Peyer's patch (tissue), 4 donors: ENCODE measurements around the gene IL3RA. TPM values are rescaled to one million over a fixed set of nuclear protein-coding genes. Genes with fewer than 3 reads are reported as not detected.

Experiments
- DNase-seq, 3 donors: peaks; one replicate each; pipeline ENCODE4 v3.0.0-alpha.2; 2017 to 2019
- H3K27ac ChIP-seq, 4 donors: fragments of 200-600 bp; sonication (generic); one replicate each; pipeline ENCODE4 v1.5.1; 2016 to 2019
- H3K27me3 ChIP-seq, 2 donors: fragments of 200-600 bp; sonication (generic); one replicate each; pipeline ENCODE4 v1.5.1; 2019
- H3K36me3 ChIP-seq, 3 donors: fragments of 200-600 bp; sonication (generic); one replicate each; pipeline ENCODE4 v1.5.1; 2016 to 2019
- H3K4me1 ChIP-seq, 4 donors: fragments of 200-600 bp; sonication (generic); one replicate each; pipeline ENCODE4 v1.5.1; 2016 to 2019
- H3K4me3 ChIP-seq, 4 donors: fragments of 200-600 bp; sonication (generic); 1 replicate in 3 of 4; 2 replicates in 1 of 4; pipeline ENCODE4 v1.5.1; 2016 to 2019; ENCODE audit warnings: mild to moderate bottlenecking in 1 of 4
- H3K9me3 ChIP-seq, 4 donors: fragments of 200-600 bp; sonication (generic); one replicate each; pipeline ENCODE4 v1.5.1; 2016 to 2019; ENCODE audit warnings: mild to moderate bottlenecking in 1 of 4
- POLR2A ChIP-seq, 2 donors: fragments of 450-650 bp; IDR thresholded peaks; one replicate each; pipeline ENCODE4 v1.5.1; 2017; ENCODE audit warnings: antibody characterized with exemption in 2 of 2, mild to moderate bottlenecking in 2 of 2, moderate library complexity in 2 of 2
- total RNA-seq, 4 donors: library from RNA; depleted of rRNA; stranded (reverse); fragments of >200 nt; gene quantifications; one replicate each; pipeline ENCODE4 v1.1.0, GENCODE V29; 2016
- TF ChIP-seq, protein P1 (sequence below), 6 experiments: fragments of 450-650 bp in 4 of 6; fragments of 200-600 bp in 2 of 6; sonication (generic) in 1 of 6; IDR thresholded peaks; one replicate each; pipeline ENCODE4 v1.5.1; 2017 to 2019; ENCODE audit warnings: antibody characterized with exemption in 6 of 6, mild to moderate bottlenecking in 3 of 6, moderate library complexity in 1 of 6

The IL3RA gene
- total RNA-seq, 4 donors from 2014 or later, result 0.88 to 2.4 (median 1.6) TPM

DNA sequence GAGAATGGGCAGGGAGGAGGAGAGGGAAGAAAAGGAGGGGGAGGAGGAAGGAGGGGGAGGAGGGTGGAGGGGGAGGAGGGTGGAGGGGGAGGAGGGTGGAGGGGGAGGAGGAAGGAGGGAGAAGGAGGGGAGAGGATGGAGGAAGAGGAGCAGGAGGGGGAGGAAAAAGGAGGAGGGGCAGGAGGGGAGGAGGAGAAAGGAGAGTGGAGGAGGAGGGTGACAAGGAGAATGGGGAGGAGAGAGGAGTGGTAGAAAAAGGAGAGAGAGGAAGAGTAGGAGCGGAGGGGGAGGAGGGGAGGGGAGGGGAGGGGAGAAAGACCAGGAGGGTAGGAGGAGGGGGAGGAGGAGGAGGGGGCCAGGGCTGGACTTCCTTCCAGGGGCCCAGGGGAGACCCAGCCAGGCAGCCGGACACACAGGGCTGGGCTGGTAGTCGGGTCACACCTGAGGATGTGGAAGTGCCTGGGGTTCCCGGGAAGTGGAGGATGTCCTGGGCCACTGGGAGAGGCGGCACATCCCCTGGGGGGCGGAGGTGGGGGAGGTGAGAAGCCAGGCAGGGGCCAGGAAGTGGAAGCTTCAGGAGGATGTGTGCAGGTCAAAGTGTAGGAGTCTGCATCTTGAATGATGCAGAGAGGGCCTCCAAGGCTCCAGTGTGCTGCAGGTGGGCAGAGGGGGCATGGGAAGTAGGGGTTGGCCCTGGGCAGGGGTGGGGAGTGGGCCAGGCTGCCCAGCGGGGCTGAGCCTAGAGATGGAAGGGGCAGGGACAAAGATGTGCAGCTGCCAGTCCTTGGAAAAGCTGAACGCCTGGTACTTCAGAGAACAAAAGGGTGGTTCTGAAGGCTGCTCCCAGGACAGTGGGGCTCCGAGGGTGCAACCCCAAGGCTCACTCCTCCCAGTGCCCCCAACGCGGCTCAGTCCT is 18.8 kb downstream of the IL3RA start:
- H3K4me3 ChIP-seq, result no peak overlapping the region
- H3K27me3 ChIP-seq, result no peaks in the 10 kb centered on the region
- no peak for DNase-seq
- H3K36me3 ChIP-seq, result peaks cover 0 to 8% (median 0%) of the 10 kb centered on the region in 3 donors
- H3K27ac ChIP-seq, result no peak overlapping the region
- peaks cover 0 to 8% (median 4%) of the 10 kb centered on the region in 4 donors for H3K9me3 ChIP-seq
- no peaks in the 10 kb centered on the region for H3K4me1 ChIP-seq
- TF ChIP-seq, protein P1, sequence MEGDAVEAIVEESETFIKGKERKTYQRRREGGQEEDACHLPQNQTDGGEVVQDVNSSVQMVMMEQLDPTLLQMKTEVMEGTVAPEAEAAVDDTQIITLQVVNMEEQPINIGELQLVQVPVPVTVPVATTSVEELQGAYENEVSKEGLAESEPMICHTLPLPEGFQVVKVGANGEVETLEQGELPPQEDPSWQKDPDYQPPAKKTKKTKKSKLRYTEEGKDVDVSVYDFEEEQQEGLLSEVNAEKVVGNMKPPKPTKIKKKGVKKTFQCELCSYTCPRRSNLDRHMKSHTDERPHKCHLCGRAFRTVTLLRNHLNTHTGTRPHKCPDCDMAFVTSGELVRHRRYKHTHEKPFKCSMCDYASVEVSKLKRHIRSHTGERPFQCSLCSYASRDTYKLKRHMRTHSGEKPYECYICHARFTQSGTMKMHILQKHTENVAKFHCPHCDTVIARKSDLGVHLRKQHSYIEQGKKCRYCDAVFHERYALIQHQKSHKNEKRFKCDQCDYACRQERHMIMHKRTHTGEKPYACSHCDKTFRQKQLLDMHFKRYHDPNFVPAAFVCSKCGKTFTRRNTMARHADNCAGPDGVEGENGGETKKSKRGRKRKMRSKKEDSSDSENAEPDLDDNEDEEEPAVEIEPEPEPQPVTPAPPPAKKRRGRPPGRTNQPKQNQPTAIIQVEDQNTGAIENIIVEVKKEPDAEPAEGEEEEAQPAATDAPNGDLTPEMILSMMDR (IDR thresholded peaks at IDR 0.05), result no peak
- no peak for TF ChIP-seq POLR2A (IDR thresholded peaks at IDR 0.05)

DNA sequence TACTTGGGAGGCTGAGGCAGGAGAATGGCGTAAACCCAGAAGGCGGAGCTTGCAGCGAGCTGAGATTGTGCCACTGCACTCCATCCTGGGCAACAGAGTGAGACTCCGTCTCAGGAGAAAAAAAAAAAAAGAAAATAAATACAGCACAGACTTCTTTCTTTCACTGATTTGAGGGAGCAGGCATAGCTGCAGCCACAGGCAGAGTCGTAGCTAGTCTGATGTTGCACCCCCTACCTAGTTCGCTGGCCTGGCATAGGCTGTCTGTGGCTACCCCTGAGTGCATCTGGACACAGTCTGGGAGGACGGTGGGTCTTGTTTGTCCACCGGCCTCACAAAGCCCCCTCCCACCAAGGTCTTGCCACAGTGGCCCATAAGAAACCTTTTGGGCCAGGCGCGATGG is 21.4 kb downstream of the IL3RA start:
- H3K4me1 ChIP-seq, result no peaks in the 10 kb centered on the region
- peaks cover 0 to 8% (median 4%) of the 10 kb centered on the region in 4 donors for H3K9me3 ChIP-seq
- H3K4me3 ChIP-seq, result no peak overlapping the region
- DNase-seq, result no peak
- H3K36me3 ChIP-seq, result peaks cover 0 to 8% (median 0%) of the 10 kb centered on the region in 3 donors
- H3K27me3 ChIP-seq, result no peaks in the 10 kb centered on the region
- TF ChIP-seq, protein P1 (IDR thresholded peaks at IDR 0.05), result no peak
- H3K27ac ChIP-seq, result no peak overlapping the region

DNA sequence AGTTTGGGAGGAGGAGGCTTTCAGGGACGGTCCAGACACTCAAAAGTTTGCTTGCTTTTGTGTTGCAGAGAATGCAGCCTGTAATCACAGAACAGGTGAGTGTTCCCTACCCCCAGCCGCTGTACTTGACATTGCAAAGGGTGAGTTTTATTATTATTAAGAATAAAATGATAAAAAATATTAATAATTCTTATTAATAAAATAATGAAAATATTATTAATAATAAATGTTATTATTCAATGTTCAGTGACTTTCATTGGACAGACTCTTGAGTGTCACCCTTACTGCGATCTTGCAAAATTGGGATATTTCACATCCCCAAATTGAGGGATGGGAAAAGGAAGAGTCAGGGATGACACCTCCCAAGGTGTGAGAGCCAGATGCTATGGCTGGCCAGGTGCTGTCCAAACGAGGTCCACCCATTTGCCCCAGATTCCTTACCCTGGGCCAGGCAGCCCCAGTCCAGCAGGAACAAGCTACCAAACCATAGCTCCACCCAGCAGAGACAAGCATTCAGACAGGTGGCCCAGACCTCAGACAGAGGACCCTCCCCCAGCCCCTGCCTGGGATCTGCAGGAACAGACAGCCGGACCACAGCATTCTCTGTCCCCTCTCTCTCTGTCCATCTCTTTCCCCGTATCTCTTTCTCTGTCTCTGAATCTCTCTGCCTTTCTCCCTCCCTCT is 22.4 kb downstream of the IL3RA start:
- no peak overlapping the region for H3K27ac ChIP-seq
- H3K27me3 ChIP-seq, result no peaks in the 10 kb centered on the region
- DNase-seq, result peak in 1 of 3 donors; percentile 11
- H3K36me3 ChIP-seq, result peaks cover 0 to 12% (median 0%) of the 10 kb centered on the region in 3 donors
- H3K4me3 ChIP-seq, result no peak overlapping the region
- no peaks in the 10 kb centered on the region for H3K4me1 ChIP-seq
- peaks cover 0 to 8% (median 4%) of the 10 kb centered on the region in 4 donors for H3K9me3 ChIP-seq
- TF ChIP-seq POLR2A (IDR thresholded peaks at IDR 0.05), result no peak
- TF ChIP-seq, protein P1 (IDR thresholded peaks at IDR 0.05), result no peak

DNA sequence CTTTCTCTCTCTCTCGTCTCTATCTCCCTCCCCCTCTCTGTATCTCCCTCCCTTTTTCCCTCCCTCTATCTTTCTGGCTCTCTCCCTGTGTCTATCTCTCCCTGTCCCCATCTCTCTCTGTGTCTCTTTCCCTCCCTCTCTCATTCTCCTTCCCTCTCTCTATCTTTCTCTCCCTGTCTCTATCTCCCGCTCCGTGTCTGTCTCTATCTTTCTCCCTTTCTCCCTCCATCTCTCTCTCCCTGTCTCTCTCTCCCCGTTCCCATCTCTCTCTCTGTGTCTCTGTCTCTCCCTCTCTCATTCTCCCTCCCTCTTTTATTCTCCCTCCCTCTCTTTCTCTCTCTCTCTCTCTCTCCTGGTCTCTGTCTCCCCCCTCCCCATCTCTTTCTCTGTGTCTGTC is 22.9 kb downstream of the IL3RA start:
- peaks cover 0 to 17% (median 0%) of the 10 kb centered on the region in 3 donors for H3K36me3 ChIP-seq
- peaks cover 0 to 8% (median 4%) of the 10 kb centered on the region in 4 donors for H3K9me3 ChIP-seq
- DNase-seq, result no peak
- H3K27me3 ChIP-seq, result no peaks in the 10 kb centered on the region
- H3K4me3 ChIP-seq, result no peak overlapping the region
- no peak overlapping the region for H3K27ac ChIP-seq
- TF ChIP-seq POLR2A (IDR thresholded peaks at IDR 0.05), result no peak
- TF ChIP-seq, protein P1 (IDR thresholded peaks at IDR 0.05), result no peak
- no peaks in the 10 kb centered on the region for H3K4me1 ChIP-seq

DNA sequence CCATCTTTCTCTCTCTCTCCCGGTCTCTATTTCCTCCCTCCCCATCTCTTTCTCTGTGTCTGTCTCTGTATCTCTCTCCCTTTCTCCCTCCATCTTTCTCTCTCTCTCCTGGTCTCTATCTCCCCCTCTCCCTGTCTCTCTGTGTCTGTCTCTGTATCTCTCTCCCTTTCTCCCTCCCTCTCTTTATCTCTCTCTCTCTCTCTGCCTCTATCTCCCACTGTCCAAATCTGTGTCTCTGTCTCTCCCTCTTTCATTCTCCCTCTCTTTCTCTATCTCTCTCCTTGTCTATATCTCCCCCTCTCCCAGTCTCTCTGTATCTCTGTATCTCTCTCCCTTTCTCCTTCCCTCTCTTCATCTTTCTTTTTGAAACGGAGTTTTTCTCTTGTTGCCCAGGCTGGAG is 23.6 kb downstream of the IL3RA start:
- no peak for TF ChIP-seq POLR2A (IDR thresholded peaks at IDR 0.05)
- TF ChIP-seq, protein P1 (IDR thresholded peaks at IDR 0.05), result no peak
- Histone ChIP-seq H3K27me3 (no peaks in the 10 kb centered on the region), H3K4me1 (no peaks in the 10 kb centered on the region), H3K27ac (no peak overlapping the region), H3K9me3 (peaks cover 0 to 8% (median 4%) of the 10 kb centered on the region in 4 donors), H3K36me3 (peaks cover 0 to 20% (median 0%) of the 10 kb centered on the region in 3 donors), H3K4me3 (no peak overlapping the region)
- no peak for DNase-seq
